IMR-90 (cell line): ENCODE measurements around the gene AKAP6. TPM values are rescaled to one million over a fixed set of nuclear protein-coding genes. Genes with fewer than 3 reads are reported as not detected.

ENCODE experiments used
- ATAC-seq: fragments of 200-7000 bp; cut with Tn5 transposase; 2 replicates; pipeline ENCODE4 v1.9.1; 2020; ENCODE audit warnings: low read depth, mild to moderate bottlenecking, moderate library complexity
- BruUV-seq: library from RNA; stranded (reverse); fragments of 400-500 nt; replicated peaks from 2 replicates; lab custom pipeline; 2021; lab: Mats Ljungman, UMichigan
- CTCF ChIA-PET: fragments of 300-600 bp; formaldehyde crosslinking; extraction: SDS; loops from one replicate; lab custom pipeline; 2021; ENCODE audit warnings: antibody characterized with exemption; lab: Yijun Ruan, JAX
- POLR2A ChIA-PET: fragments of 300-600 bp; sonication (Branson Sonifier 250); formaldehyde crosslinking; loops from one replicate; lab custom pipeline; 2022; ENCODE audit warnings: antibody characterized with exemption; ENCODE audit not compliant: unreplicated experiment; lab: Charles Lee
- DNase-seq: peaks from one replicate; pipeline ENCODE4 v3.0.0; 2013
- H2AFZ ChIP-seq: replicated peaks from 2 replicates; pipeline ENCODE3; 2013; ENCODE audit warnings: low read length, mild to moderate bottlenecking; ENCODE audit not compliant: poor library complexity
- H2AK5ac ChIP-seq: 2 replicates; pipeline ENCODE4 v1.6.1; 2013; ENCODE audit warnings: low read depth, low read length, inconsistent platforms
- H2AK9ac ChIP-seq: replicated peaks from 2 replicates; pipeline ENCODE3; 2013; ENCODE audit warnings: mild to moderate bottlenecking, low read depth, low read length, moderate library complexity; ENCODE audit not compliant: poor library complexity
- H2BK120ac ChIP-seq: 2 replicates; pipeline ENCODE4 v1.6.1; 2013; ENCODE audit warnings: low read depth, low read length, inconsistent platforms
- H2BK15ac ChIP-seq: 3 replicates; pipeline ENCODE4 v1.6.1; 2013; ENCODE audit warnings: low read depth, low read length, inconsistent platforms
- H2BK20ac ChIP-seq: 2 replicates; pipeline ENCODE4 v1.6.1; 2013; ENCODE audit warnings: low read depth, mild to moderate bottlenecking, inconsistent platforms, low read length, moderate library complexity
- H2BK5ac ChIP-seq: 2 replicates; pipeline ENCODE4 v1.6.1; 2013; ENCODE audit warnings: mild to moderate bottlenecking, low read depth, low read length, inconsistent platforms; ENCODE audit not compliant: poor library complexity, severe bottlenecking
- H3K14ac ChIP-seq: replicated peaks from 2 replicates; pipeline ENCODE4 v1.6.1; 2013; ENCODE audit warnings: low read depth, low read length, inconsistent platforms
- H3K18ac ChIP-seq: 2 replicates; pipeline ENCODE4 v1.6.1; 2013; ENCODE audit warnings: low read depth, low read length, control low read depth
- H3K23ac ChIP-seq: 2 replicates; pipeline ENCODE4 v1.6.1; 2013; ENCODE audit warnings: low read depth, low read length, inconsistent platforms
- H3K27ac ChIP-seq: 2 replicates; pipeline ENCODE4 v1.5.1; 2013; ENCODE audit warnings: mild to moderate bottlenecking, control low read depth, low read length; ENCODE audit not compliant: insufficient read depth
- H3K27me3 ChIP-seq: 2 replicates; pipeline ENCODE4 v1.6.1; 2013; ENCODE audit warnings: low read length; ENCODE audit not compliant: control insufficient read depth, insufficient read depth
- H3K36me3 ChIP-seq: 2 replicates; pipeline ENCODE4 v1.6.1; 2013; ENCODE audit warnings: low read length, mixed read lengths; ENCODE audit not compliant: control insufficient read depth, insufficient read depth
- H3K4ac ChIP-seq: 2 replicates; pipeline ENCODE4 v1.6.1; 2013; ENCODE audit warnings: low read depth, low read length, inconsistent platforms
- H3K4me1 ChIP-seq: 2 replicates; pipeline ENCODE4 v1.6.1; 2013; ENCODE audit warnings: low read length, mixed read lengths; ENCODE audit not compliant: control insufficient read depth, insufficient read depth
- H3K4me2 ChIP-seq: 2 replicates; pipeline ENCODE4 v1.6.1; 2013; ENCODE audit warnings: low read depth, mild to moderate bottlenecking, control low read depth, low read length, moderate library complexity
- H3K4me3 ChIP-seq: 2 replicates; pipeline ENCODE4 v1.5.1; 2013; ENCODE audit warnings: low read depth, mild to moderate bottlenecking, control low read depth, low read length, moderate library complexity; ENCODE audit not compliant: insufficient read depth
- H3K56ac ChIP-seq: 2 replicates; pipeline ENCODE4 v1.6.1; 2013; ENCODE audit warnings: low read length, inconsistent platforms; ENCODE audit not compliant: insufficient read depth; ENCODE audit errors: extremely low read depth
- H3K79me1 ChIP-seq, 2 experiments: 2 replicates each; pipeline ENCODE4 v1.6.1; 2013; ENCODE audit warnings: low read length in 2 of 2, inconsistent platforms in 1 of 2, low read depth in 1 of 2
- H3K9ac ChIP-seq: 2 replicates; pipeline ENCODE4 v1.6.1; 2013; ENCODE audit warnings: low read depth, low read length, control low read depth
- H3K9me1 ChIP-seq: 2 replicates; pipeline ENCODE4 v1.6.1; 2013; ENCODE audit warnings: low read length, inconsistent platforms; ENCODE audit not compliant: insufficient read depth
- H3K9me3 ChIP-seq: 2 replicates; pipeline ENCODE4 v1.6.1; 2013; ENCODE audit warnings: low read length; ENCODE audit not compliant: control insufficient read depth, insufficient read depth
- H4K20me1 ChIP-seq: 2 replicates; pipeline ENCODE4 v1.6.1; 2013; ENCODE audit warnings: low read length, inconsistent platforms; ENCODE audit not compliant: insufficient read depth
- H4K5ac ChIP-seq: 2 replicates; pipeline ENCODE4 v1.6.1; 2013; ENCODE audit warnings: mild to moderate bottlenecking, low read depth, low read length, control low read depth
- H4K8ac ChIP-seq, 2 experiments: 2 replicates each; pipeline ENCODE4 v1.6.1; 2013; ENCODE audit warnings: low read depth in 2 of 2, low read length in 2 of 2, control low read depth in 1 of 2, inconsistent platforms in 1 of 2
- H4K91ac ChIP-seq: 2 replicates; pipeline ENCODE4 v1.6.1; 2013; ENCODE audit warnings: low read depth, low read length, inconsistent platforms; ENCODE audit not compliant: insufficient read depth
- BHLHE40 ChIP-seq: fragments of 150-350 bp; IDR thresholded peaks from 2 replicates; pipeline ENCODE4 v1.6.1; 2016; ENCODE audit warnings: mild to moderate bottlenecking, low read depth, low read length
- CEBPB ChIP-seq: IDR thresholded peaks from 2 replicates; pipeline ENCODE4 v1.6.1; 2012; ENCODE audit warnings: low read depth, low read length, improper control_type of control experiment
- CHD1 ChIP-seq: IDR thresholded peaks from 2 replicates; pipeline ENCODE4 v1.6.1; 2012; ENCODE audit warnings: low read depth, low read length, improper control_type of control experiment
- CTCF ChIP-seq: conservative IDR thresholded peaks from 2 replicates; pipeline ENCODE4 v1.5.1; 2012; ENCODE audit warnings: mild to moderate bottlenecking, low read depth, low read length, improper control_type of control experiment
- ELK1 ChIP-seq: fragments of 150-350 bp; IDR thresholded peaks from 2 replicates; pipeline ENCODE4 v1.6.1; 2016; ENCODE audit warnings: low read depth, mild to moderate bottlenecking, low read length, moderate library complexity, borderline replicate concordance
- FOS ChIP-seq: fragments of 150-350 bp; IDR thresholded peaks from 2 replicates; pipeline ENCODE4 v1.6.1; 2016; ENCODE audit warnings: low read depth, low read length
- MAFK ChIP-seq: IDR thresholded peaks from 2 replicates; pipeline ENCODE4 v1.6.1; 2012; ENCODE audit warnings: low read depth, low read length, improper control_type of control experiment
- MAZ ChIP-seq: IDR thresholded peaks from 2 replicates; pipeline ENCODE4 v1.6.1; 2012; ENCODE audit warnings: low read depth, mild to moderate bottlenecking, low read length, improper control_type of control experiment, moderate library complexity, borderline replicate concordance
- MXI1 ChIP-seq: IDR thresholded peaks from 2 replicates; pipeline ENCODE4 v1.6.1; 2012; ENCODE audit warnings: low read depth, mild to moderate bottlenecking, low read length, moderate library complexity, borderline replicate concordance
- NFE2L2 ChIP-seq: fragments of 150-350 bp; IDR thresholded peaks from 2 replicates; pipeline ENCODE4 v1.6.1; 2016; ENCODE audit warnings: low read depth, mild to moderate bottlenecking, low read length
- POLR2A ChIP-seq: IDR thresholded peaks from 2 replicates; pipeline ENCODE4 v1.6.1; 2012; ENCODE audit warnings: mild to moderate bottlenecking, low read depth, low read length
- RCOR1 ChIP-seq: IDR thresholded peaks from 2 replicates; pipeline ENCODE4 v1.6.1; 2012; ENCODE audit warnings: mild to moderate bottlenecking, low read length, improper control_type of control experiment; ENCODE audit not compliant: insufficient replicate concordance
- RFX5 ChIP-seq: IDR thresholded peaks from 2 replicates; pipeline ENCODE4 v1.8.0; 2012; ENCODE audit warnings: low read depth, mild to moderate bottlenecking, low read length, moderate library complexity
- SMC3 ChIP-seq: fragments of 150-350 bp; IDR thresholded peaks from 2 replicates; pipeline ENCODE4 v1.6.1; 2016; ENCODE audit warnings: low read depth, mild to moderate bottlenecking, antibody characterized with exemption, low read length, moderate library complexity
- WGBS, 2 experiments: methylation state at CpG; one replicate each; pipeline versions ENCODE4 v1.1.5 to v1.1.7; 2013; ENCODE audit warnings: missing lambda C conversion rate in 2 of 2; ENCODE audit not compliant: insufficient read length in 1 of 2; ENCODE audit errors: extremely low coverage in 2 of 2; 5-methylcytosine and 5-hydroxymethylcytosine counted together
- dilution Hi-C: fragments of 300-500 bp; cut with HindIII; formaldehyde crosslinking; loops from one replicate; pipeline ENCODE4 v1.14.3; 2018; ENCODE audit warnings: low sequenced_read_pairs; ENCODE audit not compliant: unreplicated experiment
- in situ Hi-C: fragments of 300-500 bp; cut with MboI; formaldehyde crosslinking; loops from 3 replicates; pipeline ENCODE4 v1.14.3; 2019; ENCODE audit warnings: low sequenced_read_pairs, inconsistent platforms, mixed read lengths
- intact Hi-C: fragments of 100-400 bp; cut with micrococcal nuclease; formaldehyde crosslinking; loops from 2 replicates; pipeline ENCODE4 v1.10.0; 2022
- polyA plus RNA-seq, 3 experiments: library from polyadenylated mRNA; depleted of rRNA; stranded (reverse); fragments of >200 nt; gene quantifications; 2 replicates each; pipeline ENCODE4 v1.2.3, GENCODE V29; 2012; ENCODE audit warnings: low replicate concordance in 1 of 3
- total RNA-seq: library from RNA; depleted of rRNA; stranded (reverse); fragments of >200 nt; gene quantifications from 2 replicates; pipeline ENCODE4 v1.2.3, GENCODE V29; 2012

AKAP6 gene
- total and polyA plus RNA-seq, 2 of the 4 experiments (the other 2 are of a cell fraction) = 0.22 to 1.6 TPM

DNA sequence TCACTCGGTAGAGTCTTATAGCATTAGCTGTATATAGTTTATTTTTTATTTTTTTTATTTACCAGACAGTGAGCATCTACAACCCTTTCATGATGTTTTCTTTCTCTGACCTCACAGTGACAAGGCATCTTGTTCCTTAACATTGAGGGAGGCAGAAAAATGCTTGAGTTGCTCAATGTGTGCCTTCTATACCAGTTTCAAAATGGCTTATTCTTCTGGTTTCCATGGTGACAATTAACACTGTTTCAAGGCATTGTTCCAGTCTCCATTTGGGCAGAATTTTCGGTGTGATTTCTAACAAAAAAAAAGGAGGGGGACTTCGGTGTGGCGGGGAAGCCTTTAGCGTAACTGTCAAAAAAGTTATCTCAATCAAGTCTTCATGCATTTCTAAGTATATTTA is 399.9 kb downstream of the AKAP6 start:
- no peak overlapping the region for H3K18ac ChIP-seq
- H3K79me1 ChIP-seq = no peaks in the 10 kb centered on the region
- H3K56ac ChIP-seq = no peak overlapping the region
- no peak overlapping the region for H3K27ac ChIP-seq
- H3K9ac ChIP-seq = no peak overlapping the region
- no peak overlapping the region for H3K4me2 ChIP-seq
- no peak overlapping the region for H3K23ac ChIP-seq
- H4K8ac ChIP-seq = no peak overlapping the region
- dilution Hi-C loops (no loop called here), in situ Hi-C loops (no loop called here), intact Hi-C loops (no loop called here)
- no CpG with 5 or more reads among the region's 5 CpGs for WGBS, 2 experiments
- H4K91ac ChIP-seq = no peak overlapping the region
- ATAC-seq (no peak), DNase-seq (no peak)
- CTCF ChIA-PET = interaction anchor here (0.6 to 1.7 kb wide), 2 partner anchors 613 to 1768 kb away, joined by 3 read pairs; no protein-coding TSS in a partner anchor
- no peak overlapping the region for H2BK5ac ChIP-seq
- no peak for TF ChIP-seq NFE2L2
- TF ChIP-seq RFX5 = no peak
- no peak for TF ChIP-seq CHD1
- TF ChIP-seq MAZ = no peak
- no peak for TF ChIP-seq POLR2A
- TF ChIP-seq CEBPB = no peak
- TF ChIP-seq MAFK = no peak
- TF ChIP-seq MXI1 = no peak
- no peak for TF ChIP-seq RCOR1
- TF ChIP-seq FOS = no peak
- no peak for TF ChIP-seq BHLHE40
- TF ChIP-seq ELK1 = no peak
- TF ChIP-seq SMC3 = no peak
- TF ChIP-seq CTCF = no peak
- no peak overlapping the region for H3K4ac ChIP-seq
- no TSS peak for BruUV-seq
- no peak overlapping the region for H4K5ac ChIP-seq
- H4K20me1 ChIP-seq = no peaks in the 10 kb centered on the region
- H2BK20ac ChIP-seq = no peak overlapping the region
- H3K14ac ChIP-seq = no peak overlapping the region
- POLR2A ChIA-PET = no interaction called here
- H3K4me3 ChIP-seq = no peak overlapping the region
- H3K9me1 ChIP-seq = no peaks in the 10 kb centered on the region
- no peaks in the 10 kb centered on the region for H3K9me3 ChIP-seq
- no peak overlapping the region for H2BK15ac ChIP-seq
- H2AK9ac ChIP-seq = no peak overlapping the region
- no peaks in the 10 kb centered on the region for H3K36me3 ChIP-seq
- H2AK5ac ChIP-seq = no peak overlapping the region
- no peak overlapping the region for H2AFZ ChIP-seq
- no peak overlapping the region for H2BK120ac ChIP-seq
- no peaks in the 10 kb centered on the region; the same call in 1 of the 2 replicates for H3K27me3 ChIP-seq
- no peaks in the 10 kb centered on the region for H3K4me1 ChIP-seq
